ENCODE measurements around the gene SAFB.

Gene SAFB

GRCh38 chr19:5703819-5704818 lies 81.2 kb downstream of the SAFB start:
- ChIA-PET POLR2A (interaction anchor here (0.5 kb wide), 1 partner anchor 10 kb away, joined by 5 read pairs; no protein-coding TSS in a partner anchor), CTCF (interaction anchor here (0.7 to 2.0 kb wide), 3 partner anchors 13 to 16 kb away, joined by 3 to 7 read pairs (median 6); partner anchors contain the start of gene RPL36)
- DNase-seq (ENCODE audit: extremely low spot score) = no peak
- TF ChIP-seq, protein P1, sequence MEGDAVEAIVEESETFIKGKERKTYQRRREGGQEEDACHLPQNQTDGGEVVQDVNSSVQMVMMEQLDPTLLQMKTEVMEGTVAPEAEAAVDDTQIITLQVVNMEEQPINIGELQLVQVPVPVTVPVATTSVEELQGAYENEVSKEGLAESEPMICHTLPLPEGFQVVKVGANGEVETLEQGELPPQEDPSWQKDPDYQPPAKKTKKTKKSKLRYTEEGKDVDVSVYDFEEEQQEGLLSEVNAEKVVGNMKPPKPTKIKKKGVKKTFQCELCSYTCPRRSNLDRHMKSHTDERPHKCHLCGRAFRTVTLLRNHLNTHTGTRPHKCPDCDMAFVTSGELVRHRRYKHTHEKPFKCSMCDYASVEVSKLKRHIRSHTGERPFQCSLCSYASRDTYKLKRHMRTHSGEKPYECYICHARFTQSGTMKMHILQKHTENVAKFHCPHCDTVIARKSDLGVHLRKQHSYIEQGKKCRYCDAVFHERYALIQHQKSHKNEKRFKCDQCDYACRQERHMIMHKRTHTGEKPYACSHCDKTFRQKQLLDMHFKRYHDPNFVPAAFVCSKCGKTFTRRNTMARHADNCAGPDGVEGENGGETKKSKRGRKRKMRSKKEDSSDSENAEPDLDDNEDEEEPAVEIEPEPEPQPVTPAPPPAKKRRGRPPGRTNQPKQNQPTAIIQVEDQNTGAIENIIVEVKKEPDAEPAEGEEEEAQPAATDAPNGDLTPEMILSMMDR (IDR thresholded peaks at IDR 0.05; ENCODE audit: control extremely low read depth, extremely low read depth, low read depth, missing control alignments) = no peak

GRCh38 chr19:5705552-5705951 lies 82.7 kb downstream of the SAFB start:
- DNase-seq (ENCODE audit: extremely low spot score) = no peak
- TF ChIP-seq, protein P1 (IDR thresholded peaks at IDR 0.05; ENCODE audit: control extremely low read depth, extremely low read depth, low read depth, missing control alignments) = no peak
- ChIA-PET CTCF (interaction anchor here (1.1 to 2.0 kb wide), 4 partner anchors 14 to 18 kb away, joined by 3 to 7 read pairs (median 6); partner anchors contain the start of gene RPL36), POLR2A (interaction anchor here (0.7 to 1.2 kb wide), 2 partner anchors 13 to 15 kb away, joined by 3 to 4 read pairs; partner anchors contain the start of genes CATSPERD and LONP1)

- DNase-seq (ENCODE audit: extremely low spot score) = no peak
- POLR2A ChIA-PET = interaction anchor here (1.1 to 2.0 kb wide), 3 partner anchors 12 to 16 kb away, joined by 4 to 9 read pairs (median 5); partner anchors contain the start of genes CATSPERD and LONP1
- CTCF ChIA-PET = interaction anchor here (1.0 to 7.9 kb wide), 2 partner anchors 10 to 19 kb away, joined by 3 to 64 read pairs; partner anchors contain the start of gene RPL36
- TF ChIP-seq, protein P1 (IDR thresholded peaks at IDR 0.05; ENCODE audit: control extremely low read depth, extremely low read depth, low read depth, missing control alignments) = no peak
Observed at GRCh38 chr19:5706876-5707573, 84.1 kb downstream of the SAFB start.

DNA sequence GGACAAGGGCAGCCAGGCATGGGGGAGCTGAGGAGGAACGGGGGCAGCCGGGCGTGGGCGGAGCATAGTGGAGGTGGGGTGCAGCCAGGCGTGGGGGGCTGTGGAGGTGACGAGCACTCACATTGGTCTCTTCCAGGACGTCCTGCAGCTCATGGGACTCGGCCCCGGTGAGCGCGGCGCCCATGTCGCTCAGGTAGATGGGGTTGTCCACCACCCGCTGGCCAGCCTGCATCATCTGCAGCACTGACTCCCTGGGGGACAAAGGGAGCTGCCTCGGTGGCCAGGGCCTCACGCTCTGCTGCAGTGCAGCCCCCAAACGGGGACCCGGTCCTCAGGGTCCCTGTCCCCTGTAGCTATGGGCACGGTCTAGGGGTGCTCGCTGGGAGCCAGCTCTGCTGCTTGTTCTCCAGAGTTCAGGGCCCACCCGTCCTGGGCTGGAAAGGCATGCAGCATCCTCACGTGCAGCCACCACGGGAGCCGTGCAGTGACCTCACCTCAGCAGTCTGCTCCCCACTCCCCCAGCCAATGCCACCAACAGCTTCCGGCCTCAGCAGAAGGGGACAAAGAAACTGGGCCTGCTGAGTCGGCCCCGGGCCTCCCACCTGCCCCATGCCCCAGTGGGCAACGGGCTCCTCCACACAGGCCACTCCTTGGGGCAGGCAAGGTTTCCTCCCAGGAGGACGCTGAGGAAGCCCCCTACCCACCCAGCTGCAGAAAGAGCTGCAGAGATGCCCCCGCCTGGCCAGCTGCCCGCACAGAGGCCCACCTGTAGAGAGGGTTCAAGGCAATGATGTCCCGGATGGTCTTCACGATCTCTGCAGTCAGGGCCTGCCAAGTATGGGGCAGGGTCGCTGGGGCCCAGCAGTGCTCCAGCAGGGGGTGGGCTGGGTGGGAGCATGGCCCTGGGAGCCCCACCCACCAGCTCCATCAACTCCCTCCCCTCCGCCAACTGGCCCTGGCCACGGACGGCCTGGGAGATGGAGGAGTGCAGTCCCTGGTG lies 85.0 kb downstream of the SAFB start:
- DNase-seq (ENCODE audit: extremely low spot score) = no peak
- CTCF ChIA-PET = interaction anchor here (1.5 to 7.9 kb wide), 2 partner anchors 13 to 20 kb away, joined by 4 to 64 read pairs; partner anchors contain the start of genes CATSPERD, LONP1 and RPL36
- TF ChIP-seq, protein P1 (IDR thresholded peaks at IDR 0.05; ENCODE audit: control extremely low read depth, extremely low read depth, low read depth, missing control alignments) = no peak
- POLR2A ChIA-PET = interaction anchor here (1.1 to 2.0 kb wide), 2 partner anchors 13 to 17 kb away, joined by 5 to 9 read pairs; partner anchors contain the start of genes CATSPERD and LONP1

- no peak for DNase-seq (ENCODE audit: extremely low spot score)
- CTCF ChIA-PET = interaction anchor here (1.5 to 7.9 kb wide), 3 partner anchors 10 to 23 kb away, joined by 3 to 64 read pairs (median 5); partner anchors contain the start of gene RPL36
- POLR2A ChIA-PET = interaction anchor here (0.6 to 1.3 kb wide), 2 partner anchors 20 to 1473 kb away, joined by 3 to 4 read pairs; no protein-coding TSS in a partner anchor
- TF ChIP-seq, protein P1 (IDR thresholded peaks at IDR 0.05; ENCODE audit: control extremely low read depth, extremely low read depth, low read depth, missing control alignments) = no peak
Observed at GRCh38 chr19:5711025-5711424, 88.1 kb downstream of the SAFB start.

Data from GM10248 (cell line).